SK-N-SH (cell line): ENCODE measurements around the gene VGLL3. TPM values are rescaled to one million over a fixed set of nuclear protein-coding genes. Genes with fewer than 3 reads are reported as not detected.
A peak's percentile ranks its signal among the peaks of the same experiment; 100 is the strongest.

Experiments
- CTCF ChIA-PET: fragments of 300-600, 350-600 bp; formaldehyde crosslinking; extraction: SDS; loops from one replicate; lab custom pipeline; 2021; lab: Yijun Ruan, JAX
- POLR2A ChIA-PET: fragments of 350-600 bp; sonication (Branson Sonifier 250); formaldehyde crosslinking; extraction: SDS; loops from one replicate; lab custom pipeline; 2020; ENCODE audit warnings: antibody characterized with exemption, inconsistent platforms; lab: Yijun Ruan, JAX
- DNase-seq: peaks from one replicate; pipeline ENCODE4 v3.0.0; 2012
- H2AFZ ChIP-seq: fragments of 200-600 bp; sonication (generic); 2 replicates; pipeline ENCODE4 v1.8.1; 2016; ENCODE audit warnings: antibody characterized with exemption, mild to moderate bottlenecking, low read depth
- H3F3A ChIP-seq: fragments of 200-600 bp; sonication (generic); replicated peaks from 2 replicates; pipeline ENCODE3; 2016; ENCODE audit warnings: antibody characterized with exemption, mild to moderate bottlenecking; ENCODE audit not compliant: insufficient read depth
- H3K27ac ChIP-seq, 2 experiments: fragments of 200-500 bp in 1 of 2; fragments of 200-600 bp in 1 of 2; sonication (Bioruptor generic) in 1 of 2; sonication (generic), shearing (Covaris generic) in 1 of 2; 2 replicates each; pipeline versions ENCODE4 v1.5.1 to v1.6.1; 2014 to 2016; ENCODE audit warnings: low read depth in 2 of 2, inconsistent platforms in 1 of 2, low read length in 1 of 2, mild to moderate bottlenecking in 1 of 2, mixed read lengths in 1 of 2
- H3K27me3 ChIP-seq: fragments of 200-600 bp; sonication (generic), shearing (Covaris generic); 2 replicates; pipeline ENCODE4 v1.6.1; 2016; ENCODE audit warnings: mixed run types; ENCODE audit not compliant: insufficient read depth
- H3K36me3 ChIP-seq, 2 experiments: fragments of 200-500 bp in 1 of 2; fragments of 200-600 bp in 1 of 2; sonication (Bioruptor generic) in 1 of 2; sonication (generic) in 1 of 2; replicated peaks in 1 of 2; 2 replicates each; pipeline versions ENCODE3 to v1.5.1; 2014 to 2016; ENCODE audit warnings: low read length in 1 of 2, mild to moderate bottlenecking in 1 of 2; ENCODE audit not compliant: insufficient read depth in 2 of 2, control insufficient read depth in 1 of 2
- H3K4me1 ChIP-seq, 2 experiments: fragments of 200-500 bp in 1 of 2; fragments of 200-600 bp in 1 of 2; sonication (Bioruptor generic) in 1 of 2; sonication (generic), shearing (Covaris generic) in 1 of 2; 2 replicates each; pipeline versions ENCODE4 v1.5.1 to v1.6.1; 2014 to 2016; ENCODE audit warnings: low read depth in 1 of 2, low read length in 1 of 2, mixed run types in 1 of 2; ENCODE audit not compliant: insufficient read depth in 2 of 2, control insufficient read depth in 1 of 2
- H3K4me2 ChIP-seq: fragments of 200-600 bp; sonication (generic), shearing (Covaris generic); 2 replicates; pipeline ENCODE4 v1.6.1; 2017; ENCODE audit warnings: mixed run types
- H3K4me3 ChIP-seq, 2 experiments: fragments of 200-500 bp in 1 of 2; fragments of 200-600 bp in 1 of 2; sonication (Bioruptor generic) in 1 of 2; sonication (generic), shearing (Covaris generic) in 1 of 2; 2 replicates each; pipeline versions ENCODE4 v1.5.1 to v1.8.1; 2014 to 2016; ENCODE audit warnings: low read depth in 2 of 2, inconsistent platforms in 1 of 2, low read length in 1 of 2, mild to moderate bottlenecking in 1 of 2, mixed read lengths in 1 of 2, moderate library complexity in 1 of 2
- H3K79me2 ChIP-seq: fragments of 200-600 bp; sonication (generic); 2 replicates; pipeline ENCODE4 v1.8.1; 2017; ENCODE audit warnings: mild to moderate bottlenecking; ENCODE audit not compliant: insufficient read depth
- H3K9ac ChIP-seq: fragments of 200-600 bp; sonication (generic); 2 replicates; pipeline ENCODE4 v1.6.1; 2017; ENCODE audit warnings: mixed run types
- H3K9me2 ChIP-seq: fragments of 200-600 bp; sonication (generic); 2 replicates; pipeline ENCODE4 v1.6.1; 2017; ENCODE audit warnings: mixed run types
- H3K9me3 ChIP-seq: fragments of 200-600 bp; sonication (generic); 2 replicates; pipeline ENCODE4 v1.6.1; 2017; ENCODE audit warnings: mixed run types, mild to moderate bottlenecking, moderate library complexity
- H4K20me1 ChIP-seq: fragments of 200-600 bp; sonication (generic); 2 replicates; pipeline ENCODE4 v1.6.1; 2017; ENCODE audit warnings: mild to moderate bottlenecking, mixed run types; ENCODE audit not compliant: insufficient read depth
- ELF1 ChIP-seq: IDR thresholded peaks from 2 replicates; pipeline ENCODE4 v1.4.0; 2012
- EP300 ChIP-seq, 2 experiments: IDR thresholded peaks; 2 replicates each; pipeline versions ENCODE4 v1.4.0 to v1.6.1; 2012; ENCODE audit warnings: borderline replicate concordance in 1 of 2, low read depth in 1 of 2, low read length in 1 of 2
- GABPA ChIP-seq: IDR thresholded peaks from 2 replicates; pipeline ENCODE4 v1.4.0; 2012; ENCODE audit warnings: low read depth, mild to moderate bottlenecking
- GATA2 ChIP-seq: sonication (generic); formaldehyde crosslinking; IDR thresholded peaks from 2 replicates; pipeline ENCODE4 v1.5.0; 2020; ENCODE audit warnings: mild to moderate bottlenecking, missing genetic modification reagents
- RCOR1 ChIP-seq: fragments of 150-350 bp; IDR thresholded peaks from 2 replicates; pipeline ENCODE4 v1.6.1; 2017; ENCODE audit warnings: antibody characterized with exemption, low read length
- REST ChIP-seq: IDR thresholded peaks from 2 replicates; pipeline ENCODE4 v1.6.1; 2012; ENCODE audit warnings: mild to moderate bottlenecking, low read depth, low read length, moderate library complexity
- SIN3A ChIP-seq: IDR thresholded peaks from 2 replicates; pipeline ENCODE4 v1.6.1; 2012; ENCODE audit warnings: low read depth, mild to moderate bottlenecking, low read length, moderate library complexity, borderline replicate concordance
- SMC3 ChIP-seq: IDR thresholded peaks from 2 replicates; pipeline ENCODE4 v1.6.1; 2012; ENCODE audit warnings: low read depth, low read length, improper control_type of control experiment
- ZBTB33 ChIP-seq: IDR thresholded peaks from 2 replicates; pipeline ENCODE4 v1.4.0; 2012; ENCODE audit warnings: low read depth, borderline replicate concordance
- WGBS: methylation state at CpG from one replicate; pipeline ENCODE4 v1.1.6; 2017; ENCODE audit warnings: low lambda C conversion rate; 5-methylcytosine and 5-hydroxymethylcytosine counted together
- polyA plus RNA-seq, 3 experiments: library from polyadenylated mRNA; depleted of rRNA; stranded (reverse); fragments of >200 nt; gene quantifications; 2 replicates each; pipeline ENCODE4 v1.2.3, GENCODE V29; 2012

VGLL3 gene
- polyA plus RNA-seq, 1 of the 3 experiments (the other 2 are of a cell fraction), result not detected

GRCh38 chr3:86991482-86991815, 500 bp upstream of the VGLL3 start:
- Histone ChIP-seq H3K9me3 (no peaks in the 10 kb centered on the region), H3K36me3 (no peaks in the 10 kb centered on the region), H3F3A (no peaks in the 10 kb centered on the region), H3K79me2 (no peaks in the 10 kb centered on the region), H3K4me3 (peak overlapping the region; percentile 38 to 66; a peak in 3 of 4 replicates), H3K9me2 (no peaks in the 10 kb centered on the region), H3K4me1 (peaks cover 2 to 13% of the 10 kb centered on the region in 2 experiments; a peak in 2 of 4 replicates), H3K27me3 (peaks cover 13% of the 10 kb centered on the region), H3K9ac (no peak overlapping the region), H2AFZ (peak overlapping the region; percentile 77), H3K27ac (no peak overlapping the region), H4K20me1 (no peaks in the 10 kb centered on the region), H3K4me2 (peak overlapping the region; percentile 89)
- CTCF ChIA-PET, result interaction anchor here (0.6 to 0.8 kb wide), 2 partner anchors 13 to 18 kb away, joined by 3 read pairs; no protein-coding TSS in a partner anchor
- DNase-seq, result no peak
- POLR2A ChIA-PET, result no interaction called here
- WGBS, result 3% methylated on average over 7 of the region's 7 CpGs
- no peak for TF ChIP-seq REST
- TF ChIP-seq GABPA, result no peak
- TF ChIP-seq ELF1, result no peak
- no peak for TF ChIP-seq GATA2 (CRISPR knock-in tag)
- TF ChIP-seq SIN3A, result no peak

GRCh38 chr3:86990012-86990733, 776 bp downstream of the VGLL3 start:
- peak; percentile 19 for DNase-seq
- ChIA-PET CTCF (no interaction called here), POLR2A (no interaction called here)
- Histone ChIP-seq H3K4me1 (peaks cover 2 to 18% of the 10 kb centered on the region in 2 experiments; a peak in 2 of 4 replicates), H2AFZ (no peak overlapping the region), H3F3A (no peaks in the 10 kb centered on the region), H3K36me3 (no peaks in the 10 kb centered on the region), H3K79me2 (no peaks in the 10 kb centered on the region), H3K9me3 (no peaks in the 10 kb centered on the region), H3K4me3 (peak overlapping the region; percentile 38 to 66; a peak in 3 of 4 replicates), H3K9ac (no peak overlapping the region), H3K9me2 (no peaks in the 10 kb centered on the region), H4K20me1 (no peaks in the 10 kb centered on the region), H3K27me3 (peaks cover 13% of the 10 kb centered on the region), H3K4me2 (peak overlapping the region; percentile 89), H3K27ac (no peak overlapping the region)
- 4% methylated on average over 24 of the region's 29 CpGs for WGBS
- TF ChIP-seq SMC3 (no peak), ZBTB33 (no peak), RCOR1 (no peak), EP300 (IDR thresholded peaks at IDR 0.05; ENCODE audit: borderline replicate concordance in 1 of 2, low read depth in 1 of 2, low read length in 1 of 2) (no peak)
